ENCODE measurements around the gene LAIR1.

The LAIR1 gene

DNA sequence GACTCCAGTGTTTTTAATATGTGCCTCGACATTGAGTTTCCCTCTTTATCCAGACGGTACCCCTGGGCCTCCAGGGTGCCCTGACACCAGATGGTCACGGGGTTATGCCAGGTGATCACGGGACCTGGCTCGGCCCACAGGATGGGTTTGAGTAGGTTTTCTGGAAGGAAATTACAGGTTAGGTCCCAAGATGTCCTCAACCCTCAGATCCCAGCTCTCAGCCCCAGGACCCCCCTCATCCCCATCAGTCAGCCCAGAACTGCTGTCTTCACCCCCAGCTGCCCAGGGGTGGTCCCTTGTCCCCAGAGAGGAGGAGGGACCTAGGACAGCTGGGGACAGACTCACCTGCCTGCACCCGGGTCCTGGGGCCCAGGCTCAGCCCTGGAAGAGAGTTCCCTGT is 26.2 kb downstream of the LAIR1 start:
- no peak overlapping the region for H3K4me3 ChIP-seq (ENCODE audit: low read depth, low read length)
- TF ChIP-seq, protein P1, sequence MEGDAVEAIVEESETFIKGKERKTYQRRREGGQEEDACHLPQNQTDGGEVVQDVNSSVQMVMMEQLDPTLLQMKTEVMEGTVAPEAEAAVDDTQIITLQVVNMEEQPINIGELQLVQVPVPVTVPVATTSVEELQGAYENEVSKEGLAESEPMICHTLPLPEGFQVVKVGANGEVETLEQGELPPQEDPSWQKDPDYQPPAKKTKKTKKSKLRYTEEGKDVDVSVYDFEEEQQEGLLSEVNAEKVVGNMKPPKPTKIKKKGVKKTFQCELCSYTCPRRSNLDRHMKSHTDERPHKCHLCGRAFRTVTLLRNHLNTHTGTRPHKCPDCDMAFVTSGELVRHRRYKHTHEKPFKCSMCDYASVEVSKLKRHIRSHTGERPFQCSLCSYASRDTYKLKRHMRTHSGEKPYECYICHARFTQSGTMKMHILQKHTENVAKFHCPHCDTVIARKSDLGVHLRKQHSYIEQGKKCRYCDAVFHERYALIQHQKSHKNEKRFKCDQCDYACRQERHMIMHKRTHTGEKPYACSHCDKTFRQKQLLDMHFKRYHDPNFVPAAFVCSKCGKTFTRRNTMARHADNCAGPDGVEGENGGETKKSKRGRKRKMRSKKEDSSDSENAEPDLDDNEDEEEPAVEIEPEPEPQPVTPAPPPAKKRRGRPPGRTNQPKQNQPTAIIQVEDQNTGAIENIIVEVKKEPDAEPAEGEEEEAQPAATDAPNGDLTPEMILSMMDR (IDR thresholded peaks at IDR 0.05; ENCODE audit: borderline replicate concordance, insufficient read depth, low read depth, low read length): no peak

DNA sequence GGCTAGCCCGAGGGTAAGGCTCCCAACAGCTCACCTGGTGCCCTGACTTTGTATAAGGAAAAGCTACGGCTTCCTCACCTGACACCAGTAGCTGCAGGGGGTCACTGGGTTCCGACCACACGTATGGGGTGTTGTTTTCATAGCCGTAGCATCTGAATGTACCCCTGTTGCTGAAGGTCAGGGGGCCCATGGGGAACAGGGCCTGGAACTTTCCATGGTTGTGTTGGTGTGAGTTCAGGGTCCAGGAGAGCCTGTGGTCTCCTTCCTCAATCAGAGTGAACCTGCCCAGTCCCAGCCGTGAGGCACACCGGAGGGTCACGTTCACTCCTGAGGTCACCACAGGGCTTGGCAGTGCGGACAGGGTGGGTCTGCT is 26.9 kb downstream of the LAIR1 start:
- no peak overlapping the region for H3K4me3 ChIP-seq (ENCODE audit: low read depth, low read length)
- TF ChIP-seq, protein P1 (IDR thresholded peaks at IDR 0.05; ENCODE audit: borderline replicate concordance, insufficient read depth, low read depth, low read length): no peak

GRCh38 chr19:54336893-54337857 is 27.6 kb downstream of the LAIR1 start:
- TF ChIP-seq, protein P1 (IDR thresholded peaks at IDR 0.05; ENCODE audit: borderline replicate concordance, insufficient read depth, low read depth, low read length): no peak
- no peak overlapping the region for H3K4me3 ChIP-seq (ENCODE audit: low read depth, low read length)

- no peak overlapping the region for H3K4me3 ChIP-seq (ENCODE audit: low read depth, low read length)
- TF ChIP-seq, protein P1 (IDR thresholded peaks at IDR 0.05; ENCODE audit: borderline replicate concordance, insufficient read depth, low read depth, low read length): no peak
Observed at GRCh38 chr19:54335979-54336892, 28.5 kb downstream of the LAIR1 start.

- TF ChIP-seq, protein P1 (IDR thresholded peaks at IDR 0.05; ENCODE audit: borderline replicate concordance, insufficient read depth, low read depth, low read length): no peak
- no peak overlapping the region for H3K4me3 ChIP-seq (ENCODE audit: low read depth, low read length)
Observed at GRCh38 chr19:54335164-54335563, 29.6 kb downstream of the LAIR1 start.

GRCh38 chr19:54333586-54334298 is 31.0 kb downstream of the LAIR1 start:
- no peak overlapping the region for H3K4me3 ChIP-seq (ENCODE audit: low read depth, low read length)
- TF ChIP-seq, protein P1 (IDR thresholded peaks at IDR 0.05; ENCODE audit: borderline replicate concordance, insufficient read depth, low read depth, low read length): no peak

All from GM12875 (cell line).